HG03469 (cell line): ENCODE data around the gene ANGPTL4.
"Not testable (repeated sequence)": the region's sequence is repeated elsewhere in the genome, so short reads cannot be mapped to it uniquely, and the experiment has no call there.

Experiments
- ATAC-seq: cut with Tn5 transposase; IDR thresholded peaks from one replicate; pipeline ENCODE4 v1.9.1; 2021; ENCODE audit warnings: mild to moderate bottlenecking, moderate library complexity, moderate number of reproducible peaks; ENCODE audit not compliant: unreplicated experiment

ANGPTL4 gene

DNA sequence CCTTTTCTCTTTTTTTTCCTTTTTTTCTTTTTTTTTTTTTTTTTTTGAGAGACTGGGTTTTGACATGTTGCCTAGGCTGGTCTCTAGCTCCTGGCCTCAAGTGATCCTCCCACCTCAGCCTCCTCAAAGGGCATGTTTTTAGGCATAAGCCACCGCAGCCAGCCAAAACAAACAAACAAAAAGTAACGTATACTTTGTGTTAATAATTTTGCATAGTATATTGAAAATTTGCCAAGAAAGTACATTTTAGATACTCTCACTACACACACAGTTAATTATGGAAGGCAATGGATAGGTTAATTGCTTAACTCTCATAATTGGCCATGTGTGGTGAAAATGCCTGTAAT, 24.6 kb downstream of the ANGPTL4 start:
- ATAC-seq: no peak

DNA sequence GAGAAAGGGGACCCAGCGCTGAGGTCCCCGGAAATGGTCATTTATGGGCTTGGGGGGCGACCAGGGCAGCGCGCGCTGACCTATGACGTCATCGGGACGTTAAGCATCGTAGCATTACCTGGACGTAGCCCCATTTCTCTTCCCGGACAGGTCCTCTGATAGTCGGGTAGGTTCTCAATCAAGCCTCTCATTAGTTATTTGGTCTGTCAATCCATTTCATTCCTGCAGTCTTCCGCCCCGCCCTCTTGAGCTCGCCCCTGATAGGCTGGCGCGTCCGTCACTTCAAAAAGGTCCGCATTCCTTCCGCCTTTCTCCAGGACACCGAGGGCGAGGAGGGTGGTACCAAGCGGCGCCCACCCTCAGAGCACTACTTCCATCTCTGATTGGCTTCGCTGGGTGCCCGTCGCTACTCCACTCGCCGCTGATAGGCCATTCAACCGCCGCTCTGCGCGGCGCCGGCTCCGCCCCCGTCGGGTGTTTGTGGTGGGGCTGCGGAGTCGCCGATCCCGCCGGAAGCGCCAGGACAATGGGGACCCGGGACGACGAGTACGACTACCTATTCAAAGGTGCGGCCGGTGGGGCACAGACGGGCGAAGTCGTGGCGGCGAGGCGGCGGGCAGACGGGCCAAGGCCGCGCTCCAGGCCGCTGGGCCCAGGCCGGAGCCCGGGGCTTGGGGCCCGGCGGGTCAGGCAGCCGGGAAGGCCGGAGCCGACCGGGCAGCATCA, 26.1 kb downstream of the ANGPTL4 start, which contains the start of gene RAB11B:
RAB11B (plus strand) TSS at position 470 of the 726 bp plus-strand sequence; CDS start at position 527, 57 bp downstream.
- ATAC-seq: peak; percentile 83

DNA sequence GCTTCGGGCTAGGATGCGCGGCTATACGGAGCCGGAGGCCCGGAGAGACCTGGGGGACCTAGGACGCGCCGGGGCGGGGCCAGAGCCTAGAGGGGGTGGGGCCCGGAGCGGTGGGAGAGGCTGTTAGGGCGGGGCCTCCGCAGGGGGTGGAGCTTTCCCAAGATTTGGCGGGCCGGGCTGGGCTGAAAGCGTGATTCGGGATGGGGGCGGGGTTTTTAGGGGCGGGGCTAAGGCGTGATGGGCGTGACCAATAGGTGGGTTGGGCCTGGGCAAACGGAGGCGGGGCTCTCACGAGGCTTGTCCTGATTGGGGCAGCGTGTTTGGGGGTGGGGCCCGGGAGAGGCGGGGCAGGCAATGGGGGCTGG, 26.6 kb downstream of the ANGPTL4 start:
- ATAC-seq: peak; percentile 16

GRCh38 chr19:8391198-8392016, 27.5 kb downstream of the ANGPTL4 start:
- ATAC-seq: no peak

DNA sequence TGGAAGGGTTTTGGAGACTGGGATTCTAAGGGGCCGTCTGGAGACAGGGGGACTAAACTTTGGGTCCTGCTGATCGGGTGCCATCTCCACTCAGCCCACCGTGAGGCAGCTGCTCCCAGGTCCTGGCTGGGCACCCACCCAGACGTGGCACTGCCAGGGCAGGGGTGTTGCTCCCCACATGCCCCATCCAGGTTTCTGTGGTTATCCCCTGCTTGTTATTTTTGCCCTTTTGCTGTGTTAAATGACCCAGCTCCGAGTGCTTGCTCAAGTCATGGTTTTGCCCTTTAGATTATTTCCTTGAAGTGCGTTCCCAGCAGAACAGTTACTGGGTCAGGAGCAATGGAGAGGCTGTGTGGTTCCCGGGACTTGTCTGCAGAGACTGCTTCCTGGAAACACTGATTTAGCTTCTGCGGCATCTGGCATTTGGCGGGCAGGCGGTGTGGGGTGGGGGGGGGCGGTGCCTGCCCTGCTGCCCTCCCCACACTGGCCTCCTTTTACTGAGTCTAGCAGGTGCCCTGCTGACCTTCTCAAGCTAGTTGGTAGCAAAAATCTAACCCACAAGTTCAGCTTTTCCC, 28.1 kb downstream of the ANGPTL4 start:
- ATAC-seq: no peak

DNA sequence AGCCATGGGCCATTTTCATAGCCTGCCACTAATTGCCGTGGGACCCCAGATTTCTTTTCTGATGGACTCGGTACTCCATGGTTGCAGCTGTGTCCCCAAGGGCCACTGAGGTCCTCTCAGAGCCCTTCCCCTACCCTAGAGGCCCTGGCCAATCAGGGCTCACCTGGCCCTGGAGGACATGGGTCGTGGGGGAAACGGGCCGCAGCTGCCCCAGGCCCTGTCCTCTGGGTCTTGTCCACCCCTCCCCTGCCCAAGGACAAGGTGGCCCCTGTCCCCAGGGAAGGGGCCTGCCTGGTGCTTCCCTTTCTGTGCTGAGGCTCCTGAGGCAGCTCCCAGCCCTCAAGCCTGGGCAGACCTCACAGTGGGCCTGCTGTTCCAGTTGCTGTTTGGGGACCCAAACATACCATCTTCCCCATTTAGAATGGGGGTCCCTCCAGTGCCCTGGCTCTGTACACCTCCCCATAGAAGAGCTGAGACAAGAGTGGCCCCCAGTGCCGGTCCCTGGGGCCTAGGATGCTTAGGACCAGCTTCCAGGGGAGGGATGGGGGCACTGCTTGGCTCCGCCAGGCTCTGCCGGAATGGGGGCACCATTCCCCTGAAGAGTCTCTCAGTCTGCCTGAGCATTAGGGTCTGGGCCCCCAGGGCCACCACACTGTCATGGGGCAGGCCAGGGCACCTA, 29.4 kb downstream of the ANGPTL4 start:
- ATAC-seq: no peak

- ATAC-seq: no peak
Observed at GRCh38 chr19:8393871-8394250, 29.9 kb downstream of the ANGPTL4 start.

GRCh38 chr19:8395621-8396082, 31.7 kb downstream of the ANGPTL4 start:
- no peak for ATAC-seq

DNA sequence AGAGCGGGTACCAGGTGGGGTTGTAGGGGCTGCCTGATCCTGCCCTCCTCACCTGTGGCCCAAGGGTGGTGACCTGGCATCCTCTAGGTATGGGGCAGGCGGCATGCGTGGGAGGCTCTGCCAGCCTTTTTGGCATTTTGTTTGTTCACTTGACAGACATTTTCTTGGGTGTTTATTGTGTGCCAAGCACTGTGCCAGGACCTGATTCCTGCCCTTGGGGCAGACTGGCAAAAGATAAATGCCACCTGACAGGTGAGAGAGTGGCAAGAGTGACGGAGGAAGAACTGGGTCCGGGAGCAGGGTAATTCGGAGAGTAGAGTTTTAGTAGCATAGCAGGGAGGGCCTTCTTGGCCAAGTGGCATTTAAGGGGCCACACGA, 32.2 kb downstream of the ANGPTL4 start:
- no peak for ATAC-seq

DNA sequence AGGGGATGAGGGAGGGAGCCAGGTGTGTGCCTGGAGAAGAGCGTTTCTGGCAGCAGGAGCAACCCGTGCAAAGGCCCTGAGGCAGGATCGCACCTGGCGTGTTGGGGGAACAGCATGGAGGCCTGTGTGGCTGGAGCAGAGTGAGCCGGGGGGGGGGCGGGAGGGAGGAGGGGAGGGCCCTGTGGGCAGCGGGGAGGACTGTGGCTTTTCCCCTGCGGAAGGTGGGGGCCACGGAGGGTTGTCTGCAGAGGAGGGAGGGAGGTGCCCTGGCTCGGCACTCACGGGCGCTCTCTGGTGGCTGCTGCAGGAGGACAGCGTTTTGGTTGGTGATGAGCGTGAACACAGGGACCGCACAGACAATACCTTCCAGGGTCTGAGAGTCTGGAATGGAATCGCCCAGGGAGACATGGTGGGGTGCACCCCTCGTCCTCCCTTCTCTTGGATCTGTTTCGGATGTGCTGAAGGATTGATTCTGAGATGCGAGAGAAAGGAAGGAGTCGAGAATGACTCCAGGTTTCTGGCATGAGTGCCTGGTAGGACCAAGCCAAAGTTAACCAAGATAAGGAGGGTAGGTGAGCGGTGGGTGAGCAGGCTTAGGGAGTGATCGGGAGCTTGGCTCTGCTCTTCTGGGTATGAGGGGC, 32.7 kb downstream of the ANGPTL4 start:
- no peak for ATAC-seq

DNA sequence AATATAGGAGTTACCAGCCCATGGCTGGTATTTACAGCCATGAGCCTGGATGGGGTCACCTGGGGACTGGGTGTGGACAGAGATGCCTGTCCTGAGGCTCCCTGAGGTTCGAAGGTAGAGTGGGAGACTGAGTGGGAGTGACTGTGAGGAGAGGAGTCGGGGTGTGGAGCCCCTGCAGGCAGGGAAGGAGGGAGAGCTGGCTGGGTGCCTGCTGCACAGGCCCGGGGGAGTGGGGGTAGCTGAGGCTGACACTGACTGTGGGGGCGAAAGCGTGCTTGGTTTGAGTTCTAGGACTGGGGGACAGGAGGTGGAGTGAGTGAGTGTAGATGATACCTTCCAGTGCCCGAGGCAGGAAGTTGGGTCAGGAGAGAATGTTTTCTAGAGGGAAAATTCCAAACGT, 33.3 kb downstream of the ANGPTL4 start:
- ATAC-seq: no peak

DNA sequence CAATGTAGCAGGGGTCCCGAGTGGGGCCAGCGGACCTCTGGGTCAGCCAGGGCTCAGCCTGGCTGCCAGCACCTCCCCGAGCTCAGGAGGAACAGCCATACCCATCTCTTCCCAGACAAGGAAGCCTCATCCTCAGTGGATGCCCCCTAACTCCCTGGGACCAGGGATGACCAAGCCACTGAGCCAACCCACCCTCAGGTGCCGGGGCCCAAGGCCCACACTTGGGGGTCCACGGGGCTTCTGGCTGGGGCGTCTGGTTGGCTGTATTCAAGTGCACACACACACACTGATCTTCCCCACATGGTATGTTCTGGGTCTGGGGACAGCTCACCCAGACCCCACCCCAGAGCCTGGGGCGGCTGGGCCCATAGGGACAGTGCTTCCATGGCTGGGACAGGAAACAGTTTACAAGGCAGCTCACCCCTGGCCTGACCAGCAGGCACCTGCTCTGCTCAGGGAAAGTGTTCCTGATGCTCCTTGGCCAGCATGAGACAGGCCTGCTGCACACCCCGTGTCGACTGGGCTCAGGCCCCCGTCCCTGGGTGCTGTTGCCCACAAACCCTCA, 33.9 kb downstream of the ANGPTL4 start:
- ATAC-seq: no peak

DNA sequence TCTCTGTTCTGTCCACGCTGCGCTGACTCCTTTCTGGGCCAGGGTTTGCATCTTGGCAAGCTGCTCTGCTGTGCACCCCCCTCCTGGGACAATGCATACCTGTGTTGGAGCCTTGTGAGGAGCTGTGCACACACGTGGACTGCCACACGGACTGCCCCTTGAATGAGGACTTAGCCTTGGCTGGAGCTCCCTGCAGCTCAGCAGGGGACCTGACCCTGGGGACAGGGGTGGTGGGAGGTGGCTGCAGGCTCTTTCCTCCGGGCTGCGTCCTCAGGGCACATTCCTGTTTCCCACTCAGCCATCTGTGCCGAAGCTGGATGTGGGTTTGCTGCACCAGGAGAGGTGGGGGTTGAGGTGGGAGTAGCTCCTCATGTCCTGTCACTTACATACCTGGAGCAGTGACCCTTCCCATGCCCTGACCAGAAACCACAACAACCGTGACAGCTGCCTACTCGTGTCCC, 34.4 kb downstream of the ANGPTL4 start:
- no peak for ATAC-seq

DNA sequence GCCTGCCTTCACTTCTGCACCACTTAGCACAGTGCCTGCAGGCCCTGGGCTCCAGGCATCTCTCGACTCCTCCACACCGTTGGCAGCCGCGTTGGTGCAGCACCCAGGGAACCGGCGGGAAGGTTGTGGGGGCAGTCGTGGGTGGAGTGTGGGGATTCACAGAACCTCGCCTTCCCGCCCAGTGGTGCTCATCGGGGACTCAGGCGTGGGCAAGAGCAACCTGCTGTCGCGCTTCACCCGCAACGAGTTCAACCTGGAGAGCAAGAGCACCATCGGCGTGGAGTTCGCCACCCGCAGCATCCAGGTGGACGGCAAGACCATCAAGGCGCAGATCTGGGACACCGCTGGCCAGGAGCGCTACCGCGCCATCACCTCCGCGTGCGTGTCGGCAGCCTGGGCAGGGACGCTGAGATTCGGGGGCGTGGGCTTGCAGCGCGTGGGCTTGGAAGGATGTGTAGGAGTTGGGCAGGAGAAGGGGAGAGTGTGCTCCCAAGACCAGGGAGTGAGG, 35.8 kb downstream of the ANGPTL4 start:
- no peak for ATAC-seq

- ATAC-seq: no peak
Observed at GRCh38 chr19:8401981-8402411, 38.0 kb downstream of the ANGPTL4 start.

- ATAC-seq: no peak
Observed at GRCh38 chr19:8403098-8403819, 39.3 kb downstream of the ANGPTL4 start.

GRCh38 chr19:8403820-8404109, 39.8 kb downstream of the ANGPTL4 start:
- no peak for ATAC-seq

- ATAC-seq: no peak
Observed at GRCh38 chr19:8404391-8405151, 40.6 kb downstream of the ANGPTL4 start.

DNA sequence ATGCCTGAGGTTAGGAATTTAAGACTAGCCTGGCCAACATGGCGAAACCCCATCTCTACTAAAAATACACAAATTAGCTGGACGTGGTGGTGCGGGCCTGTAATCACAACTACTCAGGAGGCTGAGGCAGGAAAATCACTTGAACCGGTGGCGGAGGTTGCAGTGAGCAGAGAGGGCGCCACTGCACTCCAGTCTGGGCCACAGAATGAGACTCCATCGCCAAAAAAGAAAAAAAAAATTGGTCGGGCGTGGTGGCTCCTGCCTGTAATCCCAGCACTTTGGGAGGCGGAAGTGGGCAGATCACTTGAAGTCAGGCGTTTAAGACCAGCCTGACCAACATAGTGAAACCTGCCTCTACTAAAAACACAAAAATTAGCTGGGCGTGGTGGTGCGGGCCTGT, 46.8 kb downstream of the ANGPTL4 start:
- not testable (repeated sequence) for ATAC-seq
